HL-60 (cell line): ENCODE data around the gene MOB1B.
A peak's percentile ranks its signal among the peaks of the same experiment; 100 is the strongest.

Experiments used
- DNase-seq, 2 experiments: peaks; one replicate each; pipeline ENCODE4 v3.0.0-alpha.2; 2010 to 2020; ENCODE audit warnings: low read depth in 1 of 2, low spot score in 1 of 2
- H3K27ac ChIP-seq: fragments of 250-450 bp; sonication (Bioruptor Pico); replicated peaks from 2 replicates; pipeline ENCODE4 v1.5.1; 2020; ENCODE audit warnings: mild to moderate bottlenecking, moderate library complexity
- H3K27me3 ChIP-seq: fragments of 250-450 bp; sonication (Bioruptor Pico); 2 replicates; pipeline ENCODE4 v1.5.1; 2021; ENCODE audit warnings: mild to moderate bottlenecking, moderate library complexity; ENCODE audit not compliant: insufficient read depth, poor library complexity, severe bottlenecking
- H3K4me3 ChIP-seq: replicated peaks from 2 replicates; pipeline ENCODE4 v1.5.1; 2011; ENCODE audit warnings: mild to moderate bottlenecking, control low read depth, low read length; ENCODE audit not compliant: insufficient read depth
- CTCF ChIP-seq: IDR thresholded peaks from one replicate; pipeline ENCODE4 v1.5.1; 2011; ENCODE audit warnings: low read length, control low read depth, inconsistent platforms; ENCODE audit not compliant: insufficient read depth
- GABPA ChIP-seq: IDR thresholded peaks from 2 replicates; pipeline ENCODE4 v1.6.1; 2012; ENCODE audit warnings: low read depth
- POLR2AphosphoS5 ChIP-seq: IDR thresholded peaks from 2 replicates; pipeline ENCODE4 v1.6.1; 2012; ENCODE audit warnings: low read depth
- REST ChIP-seq: IDR thresholded peaks from 2 replicates; pipeline ENCODE4 v1.6.1; 2012; ENCODE audit warnings: low read depth; ENCODE audit not compliant: insufficient replicate concordance
- SPI1 ChIP-seq: IDR thresholded peaks from 2 replicates; pipeline ENCODE4 v1.6.1; 2012; ENCODE audit warnings: low read depth, mild to moderate bottlenecking, borderline replicate concordance
- long read RNA-seq: library from polyadenylated mRNA; unstranded; transcript quantifications from one replicate; pipeline ENCODE4 v2.0.0, GENCODE V29; 2020

MOB1B gene
- long read RNA-seq, full-length matches to known transcripts, result 4 of 8 reads
- long read RNA-seq, partial matches to known transcripts, result 0 of 8 reads
- long read RNA-seq, other reads (novel, unspliced or antisense), result 4 of 8 reads

- no peak for TF ChIP-seq GABPA
- peak; percentile 51; the same call in 1 of the 2 replicates for TF ChIP-seq SPI1
- no peak for TF ChIP-seq REST
- TF ChIP-seq POLR2AphosphoS5, result no peak
- TF ChIP-seq CTCF, result no peak
- H3K27ac ChIP-seq, result no peak within 1 kb of the TSS
- H3K27me3 ChIP-seq, result no peaks in the 10 kb centered on the region
These were observed at the start of gene MOB1B for GRCh38 chr4:70901984-70902576. Gene MOB1B (plus strand): TSS chr4:70902369. CDS start chr4:70902537, 168 bp downstream.

GRCh38 chr4:70855464-70855863 is 46.7 kb upstream of the MOB1B start:
- DNase-seq, result no peak
- Histone ChIP-seq H3K27me3 (no peaks in the 10 kb centered on the region), H3K27ac (no peak overlapping the region), H3K4me3 (no peak overlapping the region)
- TF ChIP-seq SPI1 (no peak), CTCF (no peak), GABPA (no peak), POLR2AphosphoS5 (no peak), REST (no peak)

More at GRCh38 chr4:70901984-70902576, at the start of gene MOB1B:
- DNase-seq, result peak; percentile 35 to 80
- H3K4me3 ChIP-seq, result peak within 1 kb of the TSS; percentile 97

- H3K4me3 ChIP-seq, result no peak overlapping the region
- H3K27me3 ChIP-seq, result no peaks in the 10 kb centered on the region
- TF ChIP-seq SPI1 (no peak), POLR2AphosphoS5 (no peak), CTCF (no peak)
- no peak for DNase-seq
- H3K27ac ChIP-seq, result no peak overlapping the region
These were observed 43.7 kb upstream of the MOB1B start for GRCh38 chr4:70858454-70858853.

GRCh38 chr4:70859066-70859465 is 43.1 kb upstream of the MOB1B start:
- Histone ChIP-seq H3K27ac (no peak overlapping the region), H3K4me3 (no peak overlapping the region), H3K27me3 (no peaks in the 10 kb centered on the region)
- no peak for DNase-seq
- TF ChIP-seq REST (no peak), GABPA (no peak)
